GM21825 (cell line): ENCODE data around the gene RAD9B.
"Not testable (repeated sequence)": the region's sequence is repeated elsewhere in the genome, so short reads cannot be mapped to it uniquely, and the experiment has no call there.

Experiments
- ATAC-seq: cut with Tn5 transposase; IDR thresholded peaks from one replicate; pipeline ENCODE4 v1.9.1; 2021; ENCODE audit warnings: mild to moderate bottlenecking, moderate library complexity; ENCODE audit not compliant: unreplicated experiment

Gene RAD9B

GRCh38 chr12:110501752-110502738, at the start of gene RAD9B, which contains the start of gene VPS29:
Gene RAD9B (plus strand): TSS chr12:110502331. CDS start chr12:110502338, 7 bp downstream.
Gene VPS29 (minus strand): TSS chr12:110502111. CDS start chr12:110502051, 60 bp downstream.
- ATAC-seq, result peak; percentile 90

GRCh38 chr12:110453569-110454296, 48.4 kb upstream of the RAD9B start:
- no peak for ATAC-seq

- ATAC-seq, result no peak
These were observed 43.4 kb upstream of the RAD9B start for GRCh38 chr12:110458756-110459155.

- not testable (repeated sequence) for ATAC-seq
These were observed 40.9 kb upstream of the RAD9B start for GRCh38 chr12:110461189-110461588.

- no peak for ATAC-seq
These were observed 37.1 kb upstream of the RAD9B start for GRCh38 chr12:110465024-110465423.

GRCh38 chr12:110465765-110466164, 36.4 kb upstream of the RAD9B start:
- ATAC-seq, result not testable (repeated sequence)

- ATAC-seq, result no peak
These were observed 35.3 kb upstream of the RAD9B start for GRCh38 chr12:110466791-110467190.

GRCh38 chr12:110467847-110468213, 34.3 kb upstream of the RAD9B start:
- no peak for ATAC-seq

GRCh38 chr12:110468214-110469048, 33.7 kb upstream of the RAD9B start, which contains the start of the genes FAM216A and GPN3:
Gene FAM216A (plus strand): TSS chr12:110468845. CDS start chr12:110468876, 31 bp downstream.
Gene GPN3 (minus strand): TSS chr12:110468257. CDS start chr12:110468203, 54 bp downstream.
- ATAC-seq, result peak; percentile 72

- no peak for ATAC-seq
These were observed 26.7 kb upstream of the RAD9B start for GRCh38 chr12:110475426-110475825.

- no peak for ATAC-seq
These were observed 3.0 kb upstream of the RAD9B start for GRCh38 chr12:110498984-110499706.

GRCh38 chr12:110501399-110501751, 756 bp upstream of the RAD9B start:
- peak; percentile 6 for ATAC-seq

GRCh38 chr12:110503432-110503831, 1.3 kb downstream of the RAD9B start:
- no peak for ATAC-seq

- no peak for ATAC-seq
These were observed 3.2 kb downstream of the RAD9B start for GRCh38 chr12:110505332-110505731.

GRCh38 chr12:110508071-110508586, 6.0 kb downstream of the RAD9B start:
- ATAC-seq, result no peak

- ATAC-seq, result no peak
These were observed 11.7 kb downstream of the RAD9B start for GRCh38 chr12:110513842-110514241.

- ATAC-seq, result no peak
These were observed 12.2 kb downstream of the RAD9B start for GRCh38 chr12:110514363-110514762.

- ATAC-seq, result no peak
These were observed 14.9 kb downstream of the RAD9B start for GRCh38 chr12:110516995-110517394.

GRCh38 chr12:110518014-110518413, 15.9 kb downstream of the RAD9B start:
- ATAC-seq, result not testable (repeated sequence)
